ENCODE results near the gene FMN2.
A peak's percentile ranks its signal among the peaks of the same experiment; 100 is the strongest.

FMN2 gene

DNA sequence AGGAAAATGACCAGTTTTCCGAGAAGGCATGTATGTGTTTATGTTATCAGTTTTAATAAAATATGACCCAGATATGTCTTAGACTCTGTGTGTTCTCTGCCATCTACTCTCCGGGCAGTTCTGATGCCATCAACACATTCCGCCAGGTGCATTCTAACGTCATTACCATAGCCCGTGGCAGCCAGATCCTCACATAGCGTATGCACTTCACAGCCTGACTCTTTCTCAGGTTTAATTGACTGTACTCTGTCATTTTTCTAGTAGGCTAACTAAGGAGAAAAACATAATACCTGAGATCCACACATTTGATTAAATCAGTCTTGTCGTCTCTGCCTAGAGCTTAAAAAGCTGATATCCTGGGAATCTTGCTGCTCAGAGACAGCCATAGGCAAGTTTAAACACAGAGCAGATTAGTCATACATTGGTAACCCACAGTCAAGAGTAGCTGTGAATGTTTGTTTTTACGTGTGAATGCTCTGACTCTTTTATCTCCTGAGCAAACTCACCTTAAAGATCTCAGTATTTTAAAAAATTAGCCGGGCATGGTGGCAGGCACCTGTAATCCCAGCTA is 344.4 kb downstream of the FMN2 start:
- H3K27me3 Mint-ChIP-seq (ENCODE audit: low read depth, poor library complexity): no peaks in the 10 kb centered on the region

GRCh38 chr1:240441669-240442068 is 350.0 kb downstream of the FMN2 start:
- no peak for DNase-seq
- H3K36me3 Mint-ChIP-seq (ENCODE audit: low read depth): no peaks in the 10 kb centered on the region
- no peak overlapping the region for H3K4me3 Mint-ChIP-seq
- H3K27ac Mint-ChIP-seq: no peak overlapping the region
- no peaks in the 10 kb centered on the region for H3K4me1 Mint-ChIP-seq
- no peaks in the 10 kb centered on the region for H3K9me3 Mint-ChIP-seq
- no peak for TF ChIP-seq CTCF (IDR thresholded peaks at IDR 0.05)
- no peaks in the 10 kb centered on the region for H3K27me3 Mint-ChIP-seq (ENCODE audit: low read depth, poor library complexity)

More for the DNA sequence above, 344.4 kb downstream of the FMN2 start:
- Mint-ChIP-seq H3K4me3 (no peak overlapping the region), H3K36me3 (ENCODE audit: low read depth) (no peaks in the 10 kb centered on the region), H3K9me3 (no peaks in the 10 kb centered on the region), H3K27ac (no peak overlapping the region), H3K4me1 (no peaks in the 10 kb centered on the region)
- no peak for TF ChIP-seq CTCF (IDR thresholded peaks at IDR 0.05)
- DNase-seq: no peak

DNA sequence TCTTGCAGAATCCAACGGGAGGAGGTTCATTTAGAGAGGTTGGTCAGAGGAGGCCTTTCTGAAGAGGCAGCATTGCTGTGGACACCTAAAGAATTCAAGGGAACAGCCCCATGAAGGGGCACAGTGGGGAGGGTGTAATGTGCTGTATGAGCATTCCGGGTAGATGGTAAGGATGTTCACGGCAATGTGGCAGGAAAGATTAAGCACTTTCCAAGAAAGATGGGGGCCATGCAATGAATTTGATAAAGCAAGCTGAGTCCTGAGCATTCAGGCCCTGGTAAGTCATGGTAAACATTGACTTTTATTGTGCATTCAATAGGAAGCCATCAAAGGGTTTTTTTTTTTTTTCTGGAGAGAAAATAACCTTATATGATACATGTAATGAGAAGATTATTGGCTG is 353.7 kb downstream of the FMN2 start:
- Mint-ChIP-seq H3K27me3 (ENCODE audit: low read depth, poor library complexity) (peaks cover 4% of the 10 kb centered on the region), H3K4me1 (no peaks in the 10 kb centered on the region), H3K9me3 (no peaks in the 10 kb centered on the region), H3K36me3 (ENCODE audit: low read depth) (no peaks in the 10 kb centered on the region), H3K4me3 (no peak overlapping the region), H3K27ac (no peak overlapping the region)
- TF ChIP-seq CTCF (IDR thresholded peaks at IDR 0.05): no peak
- DNase-seq: no peak

DNA sequence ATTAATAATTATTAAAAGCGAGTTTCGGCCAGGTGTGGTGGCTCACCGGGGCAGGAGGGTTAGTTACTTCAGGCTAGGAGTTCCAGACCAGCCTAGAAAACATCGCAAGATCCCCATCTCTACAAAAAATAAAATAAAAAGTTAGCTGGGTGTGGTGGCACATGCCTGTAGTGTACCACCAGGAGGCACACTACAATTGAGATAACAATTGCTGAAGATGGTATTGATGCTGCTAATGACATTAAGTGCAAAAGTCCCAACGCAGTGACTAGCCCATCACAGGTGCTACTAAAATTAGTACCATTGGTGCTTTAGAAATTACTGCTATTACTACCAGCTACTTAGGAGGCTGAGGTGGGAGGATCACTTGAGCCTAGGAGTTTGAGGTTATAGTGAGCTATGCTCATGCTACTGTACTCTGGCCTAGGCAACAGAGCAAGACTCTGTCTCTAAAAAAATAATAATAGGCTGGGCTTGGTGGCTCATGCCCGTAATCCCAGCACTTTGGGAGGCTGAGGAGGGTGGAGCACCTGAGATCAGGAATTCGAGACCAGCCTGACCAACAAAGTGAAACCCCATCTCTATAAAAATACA is 363.6 kb downstream of the FMN2 start:
- peak; percentile 43 for TF ChIP-seq CTCF (IDR thresholded peaks at IDR 0.05)
- Mint-ChIP-seq H3K27me3 (ENCODE audit: low read depth, poor library complexity) (no peaks in the 10 kb centered on the region), H3K4me1 (peaks cover 6% of the 10 kb centered on the region), H3K27ac (no peak overlapping the region), H3K9me3 (no peaks in the 10 kb centered on the region), H3K36me3 (ENCODE audit: low read depth) (no peaks in the 10 kb centered on the region), H3K4me3 (no peak overlapping the region)
- no peak for DNase-seq

- Mint-ChIP-seq H3K4me1 (no peaks in the 10 kb centered on the region), H3K27me3 (ENCODE audit: low read depth, poor library complexity) (no peaks in the 10 kb centered on the region), H3K27ac (no peak overlapping the region), H3K9me3 (no peaks in the 10 kb centered on the region), H3K36me3 (ENCODE audit: low read depth) (no peaks in the 10 kb centered on the region), H3K4me3 (no peak overlapping the region)
- TF ChIP-seq CTCF (IDR thresholded peaks at IDR 0.05): no peak
- DNase-seq: no peak
Measured at GRCh38 chr1:240457203-240457602, 365.5 kb downstream of the FMN2 start.

GRCh38 chr1:240462277-240462676 is 370.6 kb downstream of the FMN2 start:
- no peak overlapping the region for H3K27ac Mint-ChIP-seq
- H3K4me3 Mint-ChIP-seq: no peak overlapping the region
- no peaks in the 10 kb centered on the region for H3K36me3 Mint-ChIP-seq (ENCODE audit: low read depth)
- no peak for TF ChIP-seq CTCF (IDR thresholded peaks at IDR 0.05)
- DNase-seq: no peak
- no peaks in the 10 kb centered on the region for H3K9me3 Mint-ChIP-seq
- H3K27me3 Mint-ChIP-seq (ENCODE audit: low read depth, poor library complexity): peaks cover 4% of the 10 kb centered on the region
- peaks cover 30% of the 10 kb centered on the region for H3K4me1 Mint-ChIP-seq

Data from nephron progenitor cell (in vitro differentiated cells).